Testis (tissue), 2 donors: ENCODE measurements around the gene SLIT3.

Source experiments
- POLR2A ChIP-seq: fragments of 450-650 bp; IDR thresholded peaks from one replicate; pipeline ENCODE4 v1.6.1; 2017; ENCODE audit warnings: antibody characterized with exemption, mild to moderate bottlenecking, moderate library complexity
- TF ChIP-seq, protein P1 (sequence below), 3 experiments: fragments of 450-650 bp in 2 of 3; fragments of 200-600 bp in 1 of 3; sonication (generic) in 1 of 3; IDR thresholded peaks; one replicate each; pipeline ENCODE4 v1.5.1; 2016 to 2019; ENCODE audit warnings: antibody characterized with exemption in 3 of 3, mild to moderate bottlenecking in 2 of 3, moderate library complexity in 1 of 3

GRCh38 chr5:168951356-168951755 is 349.6 kb downstream of the SLIT3 start:
- no peak for TF ChIP-seq POLR2A
- TF ChIP-seq, protein P1, sequence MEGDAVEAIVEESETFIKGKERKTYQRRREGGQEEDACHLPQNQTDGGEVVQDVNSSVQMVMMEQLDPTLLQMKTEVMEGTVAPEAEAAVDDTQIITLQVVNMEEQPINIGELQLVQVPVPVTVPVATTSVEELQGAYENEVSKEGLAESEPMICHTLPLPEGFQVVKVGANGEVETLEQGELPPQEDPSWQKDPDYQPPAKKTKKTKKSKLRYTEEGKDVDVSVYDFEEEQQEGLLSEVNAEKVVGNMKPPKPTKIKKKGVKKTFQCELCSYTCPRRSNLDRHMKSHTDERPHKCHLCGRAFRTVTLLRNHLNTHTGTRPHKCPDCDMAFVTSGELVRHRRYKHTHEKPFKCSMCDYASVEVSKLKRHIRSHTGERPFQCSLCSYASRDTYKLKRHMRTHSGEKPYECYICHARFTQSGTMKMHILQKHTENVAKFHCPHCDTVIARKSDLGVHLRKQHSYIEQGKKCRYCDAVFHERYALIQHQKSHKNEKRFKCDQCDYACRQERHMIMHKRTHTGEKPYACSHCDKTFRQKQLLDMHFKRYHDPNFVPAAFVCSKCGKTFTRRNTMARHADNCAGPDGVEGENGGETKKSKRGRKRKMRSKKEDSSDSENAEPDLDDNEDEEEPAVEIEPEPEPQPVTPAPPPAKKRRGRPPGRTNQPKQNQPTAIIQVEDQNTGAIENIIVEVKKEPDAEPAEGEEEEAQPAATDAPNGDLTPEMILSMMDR (IDR thresholded peaks at IDR 0.05) = no peak
